Nucleus accumbens (tissue), 56 donors: ENCODE data around the gene TNFRSF6B.
A peak's percentile ranks its signal among the peaks of the same experiment; 100 is the strongest.
"Not testable (repeated sequence)": the region's sequence is repeated elsewhere in the genome, so short reads cannot be mapped to it uniquely, and the experiment has no call there.

ENCODE experiments used
- DNase-seq, 56 donors: peaks; one replicate each; lab custom pipeline; 2025; lab: John Stamatoyannopoulos, UW

The TNFRSF6B gene

DNA sequence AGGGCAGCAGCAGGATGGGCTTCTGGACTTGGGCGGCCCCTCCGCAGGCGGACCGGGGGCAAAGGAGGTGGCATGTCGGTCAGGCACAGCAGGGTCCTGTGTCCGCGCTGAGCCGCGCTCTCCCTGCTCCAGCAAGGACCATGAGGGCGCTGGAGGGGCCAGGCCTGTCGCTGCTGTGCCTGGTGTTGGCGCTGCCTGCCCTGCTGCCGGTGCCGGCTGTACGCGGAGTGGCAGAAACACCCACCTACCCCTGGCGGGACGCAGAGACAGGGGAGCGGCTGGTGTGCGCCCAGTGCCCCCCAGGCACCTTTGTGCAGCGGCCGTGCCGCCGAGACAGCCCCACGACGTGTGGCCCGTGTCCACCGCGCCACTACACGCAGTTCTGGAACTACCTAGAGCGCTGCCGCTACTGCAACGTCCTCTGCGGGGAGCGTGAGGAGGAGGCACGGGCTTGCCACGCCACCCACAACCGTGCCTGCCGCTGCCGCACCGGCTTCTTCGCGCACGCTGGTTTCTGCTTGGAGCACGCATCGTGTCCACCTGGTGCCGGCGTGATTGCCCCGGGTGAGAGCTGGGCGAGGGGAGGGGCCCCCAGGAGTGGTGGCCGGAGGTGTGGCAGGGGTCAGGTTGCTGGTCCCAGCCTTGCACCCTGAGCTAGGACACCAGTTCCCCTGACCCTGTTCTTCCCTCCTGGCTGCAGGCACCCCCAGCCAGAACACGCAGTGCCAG lies at the start of gene TNFRSF6B:
Gene TNFRSF6B (plus strand): TSS at position 25 of the 729 bp plus-strand sequence. CDS start 116 bp downstream, at position 141.
- no peak for DNase-seq

DNA sequence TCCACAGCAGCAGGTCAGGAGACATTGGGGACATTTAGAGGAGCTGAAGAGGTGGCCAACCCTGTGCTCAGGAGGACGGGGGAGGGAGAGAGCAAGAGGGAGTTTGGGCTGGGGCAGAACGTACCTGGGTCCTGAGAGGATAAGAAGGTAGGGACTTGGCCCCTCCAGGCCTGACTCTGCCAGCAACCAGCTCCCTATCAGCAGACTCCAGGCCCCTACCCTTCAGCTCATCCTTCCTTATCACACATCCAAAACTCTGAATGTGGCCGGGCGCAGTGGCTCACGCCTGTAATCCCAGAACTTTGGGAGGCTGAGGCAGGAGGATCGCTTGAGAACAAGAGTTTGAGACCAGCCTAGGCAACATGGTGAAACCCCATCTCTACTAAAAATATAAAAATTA lies 48.3 kb upstream of the TNFRSF6B start:
- no peak for DNase-seq

DNA sequence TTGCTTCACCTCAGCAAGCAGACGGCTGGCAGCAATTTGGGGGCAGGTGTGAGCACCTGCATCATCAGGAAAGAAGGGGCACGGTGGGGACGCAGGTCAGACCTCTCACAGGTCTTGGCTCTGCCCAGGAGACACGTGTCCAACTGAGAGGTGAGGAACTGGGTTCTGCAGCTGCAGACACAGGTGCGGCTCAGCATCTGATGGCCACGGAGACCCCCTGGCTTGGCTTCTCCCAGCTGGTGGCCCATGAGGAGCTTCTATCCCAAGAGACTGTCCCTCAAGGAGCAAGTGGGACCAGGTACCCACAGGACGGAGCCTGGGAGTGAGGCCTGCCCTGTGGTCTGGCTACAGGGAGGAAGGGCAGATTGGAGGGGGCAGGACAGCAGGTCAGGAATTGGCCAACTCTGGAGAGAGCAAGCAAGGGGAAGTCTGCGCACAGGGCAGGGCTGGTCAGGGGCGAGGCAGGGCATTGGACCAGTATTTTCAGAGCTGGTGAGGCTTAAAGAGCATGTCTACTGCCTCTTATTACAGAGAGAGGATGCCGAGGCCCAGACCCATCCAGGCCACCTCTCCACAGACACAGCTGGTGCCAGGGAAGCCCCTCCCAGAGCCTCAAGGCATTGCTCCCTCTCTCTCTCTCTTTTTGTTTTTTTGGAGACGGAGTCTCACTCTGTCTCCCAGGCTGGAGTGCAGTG lies 47.4 kb upstream of the TNFRSF6B start:
- DNase-seq: no peak

DNA sequence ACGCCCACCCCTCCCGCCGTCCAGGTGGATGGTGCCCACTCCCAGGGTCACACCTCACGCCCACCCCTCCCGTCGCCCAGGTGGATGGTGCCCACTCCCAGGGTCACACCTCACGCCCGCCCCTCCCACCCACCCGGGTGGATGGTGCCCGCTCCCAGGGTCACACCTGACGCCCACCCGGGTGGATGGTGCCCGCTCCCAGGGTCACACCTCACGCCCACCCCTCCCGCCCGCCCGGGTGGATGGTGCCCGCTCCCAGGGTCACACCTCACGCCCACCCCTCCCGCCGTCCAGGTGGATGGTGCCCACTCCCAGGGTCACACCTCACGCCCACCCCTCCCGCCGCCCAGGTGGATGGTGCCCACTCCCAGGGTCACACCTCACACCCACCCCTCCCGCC lies 46.0 kb upstream of the TNFRSF6B start:
- DNase-seq: not testable (repeated sequence)

- no peak for DNase-seq
These were observed 44.6 kb upstream of the TNFRSF6B start for GRCh38 chr20:63651942-63652191.

DNA sequence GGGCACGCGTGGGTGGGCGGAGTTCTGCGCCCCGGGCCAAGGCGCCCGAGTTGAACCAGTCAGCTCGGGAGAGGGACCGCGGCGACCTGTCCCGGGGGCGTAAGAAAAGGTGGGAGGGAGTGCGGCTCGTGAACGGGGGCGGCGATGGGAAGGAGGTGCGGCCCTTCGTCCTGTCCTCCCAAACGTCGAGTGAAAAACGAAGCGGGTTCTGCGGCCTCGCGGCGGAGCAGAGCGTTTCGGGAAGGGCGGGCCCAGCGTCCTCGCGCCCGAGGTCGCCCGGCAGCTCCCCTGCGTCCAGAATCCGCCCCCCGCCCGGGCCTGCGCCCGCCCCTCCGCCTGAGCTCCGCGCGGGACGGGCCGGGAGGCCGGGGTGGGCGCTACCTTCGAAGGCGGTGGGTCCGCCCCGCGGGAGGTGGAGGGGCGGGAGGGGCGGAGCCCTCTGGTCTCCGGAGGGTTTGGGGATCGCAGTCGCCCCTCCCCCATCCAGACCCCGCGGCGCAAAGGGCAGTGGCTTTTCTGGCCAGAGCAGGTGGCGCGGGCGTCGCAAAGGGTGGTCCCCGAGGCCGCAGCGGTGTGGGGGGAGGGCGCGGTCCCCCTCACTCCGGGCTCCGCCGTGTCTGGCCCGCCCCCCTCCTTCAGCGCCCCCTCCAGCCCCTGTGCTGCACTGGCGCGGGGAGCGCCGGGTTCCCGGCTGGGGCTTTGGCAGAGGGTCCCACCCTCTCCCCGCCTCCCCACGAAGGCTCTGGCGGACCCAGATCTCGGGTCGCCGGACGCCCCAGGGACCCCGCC lies 44.1 kb upstream of the TNFRSF6B start:
- DNase-seq: peak in 2 of 56 donors; percentile 31 to 68

GRCh38 chr20:63653041-63653973 lies 43.1 kb upstream of the TNFRSF6B start, which contains the start of gene STMN3:
TSS of gene STMN3 (minus strand) at chr20:63653424. CDS start at chr20:63653345, 79 bp downstream.
- peak in 55 of 56 donors; percentile 26 to 91 (median 76) for DNase-seq

GRCh38 chr20:63653974-63654668 lies 42.3 kb upstream of the TNFRSF6B start:
- no peak for DNase-seq

GRCh38 chr20:63655249-63655648 lies 41.2 kb upstream of the TNFRSF6B start:
- no peak for DNase-seq

GRCh38 chr20:63656451-63656850 lies 40.0 kb upstream of the TNFRSF6B start:
- DNase-seq: no peak

DNA sequence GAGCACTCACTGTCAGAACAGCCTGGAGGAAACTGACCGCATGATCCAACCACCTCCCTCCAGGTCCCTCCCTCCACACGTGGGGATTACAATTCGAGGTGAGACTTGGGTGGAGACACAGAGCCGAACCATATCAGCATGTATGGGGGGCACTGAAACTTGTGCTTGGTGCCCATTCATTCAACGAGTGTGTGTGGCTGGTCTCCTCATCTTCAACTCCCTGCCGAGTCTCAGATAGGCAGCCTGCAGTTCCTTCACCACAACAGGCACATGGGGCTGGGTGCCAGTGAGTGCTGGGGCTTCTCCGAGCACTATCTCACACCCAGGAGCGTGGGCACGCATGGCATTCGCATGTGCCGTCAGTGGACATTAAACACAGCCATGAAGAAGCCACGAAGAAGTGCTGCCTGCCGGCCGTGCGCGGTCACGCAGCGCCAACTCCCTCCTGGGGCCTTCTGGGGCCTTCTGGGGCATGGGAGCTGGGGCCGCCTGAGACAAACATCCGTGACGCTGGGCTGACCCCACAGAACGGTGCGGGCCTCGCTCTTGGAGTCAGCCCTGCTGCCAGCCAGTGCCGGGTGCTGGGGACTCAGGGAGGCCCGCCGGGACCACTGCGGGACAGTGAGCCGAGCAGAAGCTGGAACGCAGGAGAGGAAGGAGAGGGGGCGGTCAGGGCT lies 39.1 kb upstream of the TNFRSF6B start:
- DNase-seq: peak in 3 of 56 donors; percentile 46 to 54 (median 51)

DNA sequence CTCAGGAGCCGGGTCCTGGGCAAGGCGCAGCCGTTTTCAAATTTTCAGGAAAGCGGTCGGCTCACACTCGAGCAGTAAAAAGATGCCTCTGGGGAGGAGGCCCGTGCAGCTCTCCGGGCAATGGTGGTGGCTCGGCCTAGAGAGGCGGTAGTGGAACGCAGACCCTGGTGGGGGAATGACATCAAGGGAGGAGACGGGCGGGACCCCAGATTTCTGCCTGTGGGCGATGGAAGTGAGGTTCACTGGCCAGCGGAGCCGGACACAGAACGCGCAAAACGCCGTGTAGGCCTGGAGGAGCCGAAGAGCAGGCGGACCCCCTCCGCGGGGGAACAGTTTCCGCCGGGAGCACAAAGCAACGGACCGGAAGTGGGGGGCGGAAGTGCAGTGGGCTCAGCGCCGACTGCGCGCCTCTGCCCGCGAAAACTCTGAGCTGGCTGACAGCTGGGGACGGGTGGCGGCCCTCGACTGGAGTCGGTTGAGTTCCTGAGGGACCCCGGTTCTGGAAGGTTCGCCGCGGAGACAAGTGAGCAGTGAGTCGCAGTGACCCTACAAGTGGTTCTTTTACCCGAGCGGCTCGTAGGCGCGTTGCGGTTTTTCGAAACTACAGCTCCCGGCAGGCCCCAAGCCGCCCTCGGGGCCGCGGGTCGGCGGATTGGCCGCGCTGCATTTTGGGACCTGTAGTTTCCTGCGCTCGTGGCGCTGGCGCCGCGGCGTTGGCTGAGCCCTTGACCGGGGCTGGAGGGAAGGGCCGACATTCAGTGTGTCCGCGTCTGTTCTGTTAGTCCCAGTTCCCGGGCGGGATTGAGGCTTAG lies 38.3 kb upstream of the TNFRSF6B start, which contains the start of gene RTEL1:
Gene RTEL1 (plus strand): TSS at position 376 of the 812 bp plus-strand sequence. CDS start 1,091 bp downstream, outside the sequence.
- peak in 55 of 56 donors; percentile 66 to 98 (median 94) for DNase-seq

GRCh38 chr20:63658749-63659187 lies 37.7 kb upstream of the TNFRSF6B start:
- peak in 10 of 56 donors; percentile 41 to 80 (median 61) for DNase-seq

GRCh38 chr20:63659370-63659769 lies 37.1 kb upstream of the TNFRSF6B start:
- DNase-seq: no peak

DNA sequence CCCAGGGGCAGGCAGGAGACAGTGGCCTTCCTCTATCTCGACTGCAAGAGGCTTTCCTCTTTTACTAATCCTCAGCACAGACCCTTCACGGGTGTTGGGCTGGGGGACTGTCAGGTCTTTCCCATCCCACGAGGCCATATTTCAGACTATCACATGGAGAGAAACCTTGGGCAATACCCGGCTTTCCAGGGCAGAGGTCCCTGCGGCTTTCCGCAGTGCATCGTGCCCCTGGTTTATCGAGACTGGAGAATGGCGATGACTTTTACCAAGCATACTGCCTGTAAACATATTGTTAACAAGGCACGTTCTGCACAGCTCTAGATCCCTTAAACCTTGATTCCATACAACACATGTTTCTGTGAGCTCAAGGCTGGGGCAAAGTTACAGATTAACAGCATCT lies 36.3 kb upstream of the TNFRSF6B start:
- not testable (repeated sequence) for DNase-seq

DNA sequence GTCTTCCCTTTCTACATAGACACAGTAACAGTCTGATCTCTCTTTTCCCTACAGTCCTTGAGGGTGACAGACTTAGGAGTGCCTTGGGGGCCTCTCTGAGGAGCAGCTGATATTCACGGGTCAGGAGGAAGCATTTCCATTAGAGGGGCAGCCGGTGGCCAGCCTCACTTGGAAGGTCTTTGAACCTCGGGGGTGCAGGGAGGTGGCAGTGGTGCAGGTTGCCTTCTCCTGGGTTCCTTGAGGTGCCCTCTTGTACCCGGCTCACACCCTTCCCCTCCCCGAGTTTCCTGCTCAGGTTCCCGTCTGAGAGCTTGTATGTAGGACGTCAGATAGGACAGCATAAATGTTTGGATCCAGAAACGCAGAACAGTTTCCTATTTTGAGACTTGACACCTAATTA lies 35.8 kb upstream of the TNFRSF6B start:
- no peak for DNase-seq

- no peak for DNase-seq
These were observed 35.3 kb upstream of the TNFRSF6B start for GRCh38 chr20:63661108-63661507.
